SJCRH30 (cell line): ENCODE data around the gene NRTN. TPM values are rescaled to one million over a fixed set of nuclear protein-coding genes. Genes with fewer than 3 reads are reported as not detected.

ENCODE experiments used
- DNase-seq, 2 experiments: peaks; one replicate each; pipeline ENCODE4 v3.0.0-alpha.2; 2015 to 2020
- H3K27ac ChIP-seq: fragments of 250-450 bp; sonication (Bioruptor Pico); 2 replicates; pipeline ENCODE4 v1.5.1; 2020; ENCODE audit warnings: mild to moderate bottlenecking, moderate library complexity
- H3K27me3 ChIP-seq: fragments of 250-450 bp; sonication (Bioruptor Pico); 2 replicates; pipeline ENCODE4 v1.5.1; 2020; ENCODE audit warnings: mild to moderate bottlenecking, moderate library complexity
- H3K36me3 ChIP-seq: fragments of 250-450 bp; sonication (Bioruptor Pico); 2 replicates; pipeline ENCODE4 v1.5.1; 2020; ENCODE audit warnings: mild to moderate bottlenecking, moderate library complexity
- H3K4me1 ChIP-seq: fragments of 250-450 bp; sonication (Bioruptor Pico); 2 replicates; pipeline ENCODE4 v1.5.1; 2020; ENCODE audit warnings: mild to moderate bottlenecking, moderate library complexity
- H3K4me3 ChIP-seq: fragments of 250-450 bp; sonication (Bioruptor Pico); 2 replicates; pipeline ENCODE4 v1.5.1; 2020; ENCODE audit warnings: mild to moderate bottlenecking, moderate library complexity
- H3K9me3 ChIP-seq: fragments of 250-450 bp; sonication (Bioruptor Pico); replicated peaks from 2 replicates; pipeline ENCODE4 v1.5.1; 2020; ENCODE audit warnings: mild to moderate bottlenecking, moderate library complexity
- total RNA-seq: library from RNA; depleted of rRNA; stranded (reverse); fragments of >200 nt; shearing (Covaris generic); gene quantifications from 2 replicates; pipeline ENCODE4 v1.2.3, GENCODE V29; 2014

NRTN gene
- total RNA-seq, 1 experiment from 2014 or later = 21.5 TPM

DNA sequence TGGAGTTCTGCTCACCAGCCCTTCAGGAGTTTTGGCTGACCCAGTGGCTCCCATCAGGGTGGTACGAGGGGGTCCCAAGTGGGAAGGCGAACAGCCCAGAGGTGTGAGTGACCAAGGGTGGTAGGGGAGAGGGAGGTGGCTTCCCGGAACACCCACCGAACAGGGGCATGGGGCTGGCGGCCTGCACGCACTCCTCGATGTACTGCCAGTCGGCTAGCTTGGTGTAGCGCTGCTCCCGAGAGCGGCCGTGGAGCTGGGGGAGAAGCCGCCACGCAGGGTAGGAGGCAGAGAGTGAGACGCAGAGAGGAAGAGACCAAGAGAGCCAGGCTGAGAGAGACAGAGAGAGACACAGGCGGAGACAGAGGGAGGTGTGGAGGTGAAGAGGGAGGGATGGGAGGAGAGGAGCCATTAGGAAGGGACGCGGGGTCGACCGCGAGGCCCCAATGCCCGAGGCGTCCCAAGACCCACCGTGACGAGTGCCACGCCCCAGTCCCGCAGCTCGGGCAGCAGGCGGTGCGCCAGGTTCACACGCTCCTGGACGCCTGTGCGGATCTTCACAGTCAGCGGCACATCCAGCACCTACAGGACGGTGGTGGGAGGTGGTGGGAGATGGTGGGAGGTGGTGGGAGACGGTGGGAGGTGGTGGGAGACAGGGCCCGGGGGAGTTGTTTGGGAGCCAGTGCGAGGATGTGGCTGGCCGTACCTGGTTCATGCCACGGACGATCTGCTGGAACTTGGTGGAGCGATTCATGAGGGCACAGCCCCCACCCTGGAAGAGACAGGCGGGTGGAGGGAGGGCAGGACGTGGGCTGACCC, 18.1 kb upstream of the NRTN start:
- H3K9me3 ChIP-seq = no peaks in the 10 kb centered on the region
- DNase-seq = no peak
- H3K4me3 ChIP-seq = no peak overlapping the region
- no peaks in the 10 kb centered on the region for H3K4me1 ChIP-seq
- H3K36me3 ChIP-seq = peaks cover 40% of the 10 kb centered on the region
- no peaks in the 10 kb centered on the region for H3K27me3 ChIP-seq
- H3K27ac ChIP-seq = no peak overlapping the region

GRCh38 chr19:5787409-5788182, 17.3 kb upstream of the NRTN start:
- H3K36me3 ChIP-seq = peaks cover 40% of the 10 kb centered on the region
- H3K27me3 ChIP-seq = no peaks in the 10 kb centered on the region
- H3K4me1 ChIP-seq = no peaks in the 10 kb centered on the region
- H3K4me3 ChIP-seq = no peak overlapping the region
- H3K27ac ChIP-seq = no peak overlapping the region
- DNase-seq = no peak
- no peaks in the 10 kb centered on the region for H3K9me3 ChIP-seq

DNA sequence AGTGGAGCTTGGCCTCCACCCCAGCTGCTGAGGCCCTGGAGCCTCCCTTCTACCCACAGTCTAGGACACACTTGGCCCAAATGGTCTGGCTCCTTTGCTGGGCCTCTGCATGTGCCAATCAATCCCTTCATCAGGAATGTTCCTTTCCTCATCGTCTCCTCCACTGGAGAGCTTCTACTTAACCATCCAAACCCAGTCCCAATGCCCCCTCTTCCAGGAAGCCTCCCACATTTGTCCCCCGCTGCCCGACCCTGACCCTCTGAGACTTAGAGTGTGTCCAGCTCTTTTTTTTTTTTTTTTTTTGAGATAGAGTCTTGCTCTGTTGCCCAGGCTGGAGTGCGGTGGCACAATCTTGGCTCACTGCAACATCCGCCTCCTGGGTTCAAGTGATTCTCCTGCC, 16.4 kb upstream of the NRTN start:
- Histone ChIP-seq H3K36me3 (peaks cover 40% of the 10 kb centered on the region), H3K27ac (no peak overlapping the region), H3K9me3 (no peaks in the 10 kb centered on the region), H3K4me3 (no peak overlapping the region), H3K4me1 (no peaks in the 10 kb centered on the region), H3K27me3 (no peaks in the 10 kb centered on the region)
- no peak for DNase-seq

- Histone ChIP-seq H3K9me3 (no peaks in the 10 kb centered on the region), H3K27ac (no peak overlapping the region), H3K27me3 (no peaks in the 10 kb centered on the region), H3K36me3 (peaks cover 40% of the 10 kb centered on the region), H3K4me1 (no peaks in the 10 kb centered on the region), H3K4me3 (no peak overlapping the region)
- no peak for DNase-seq
These were observed 15.5 kb upstream of the NRTN start for GRCh38 chr19:5789351-5789761.

DNA sequence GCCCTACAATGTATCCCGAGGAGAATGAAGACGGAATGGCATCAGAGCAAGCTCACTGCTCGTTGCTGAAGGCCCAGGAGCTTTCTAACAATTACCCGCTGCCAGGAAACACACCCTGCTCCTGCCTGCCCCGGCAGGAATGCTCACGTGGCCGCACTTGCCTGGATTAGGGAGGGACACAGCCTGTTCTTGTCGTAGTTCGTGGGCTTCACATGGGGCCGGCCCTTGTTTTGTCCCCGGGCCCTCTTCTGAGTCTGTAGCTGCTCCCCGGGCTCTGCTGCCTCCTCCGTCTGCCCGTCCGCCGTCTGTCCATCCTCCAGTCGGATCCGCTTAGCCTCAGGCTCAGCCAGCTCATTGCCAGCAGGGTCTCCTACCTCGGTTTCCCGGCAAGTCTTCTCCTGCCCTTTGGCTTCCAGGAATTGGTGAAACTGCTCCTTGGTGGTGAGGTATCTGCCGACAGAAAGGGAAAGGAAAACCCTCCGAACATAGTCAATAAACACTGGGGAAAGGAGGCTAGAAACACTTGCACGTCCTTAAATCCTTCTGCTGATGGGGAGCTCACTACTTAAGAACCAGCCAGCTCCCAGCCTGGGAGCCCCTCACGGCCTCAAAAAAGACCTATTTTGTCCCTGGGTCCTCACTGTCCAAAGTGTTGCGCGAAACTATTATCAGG, 14.8 kb upstream of the NRTN start:
- H3K4me3 ChIP-seq = peak overlapping the region; percentile 81
- peaks cover 38% of the 10 kb centered on the region for H3K36me3 ChIP-seq
- no peaks in the 10 kb centered on the region for H3K27me3 ChIP-seq
- no peak for DNase-seq
- no peaks in the 10 kb centered on the region for H3K9me3 ChIP-seq
- H3K4me1 ChIP-seq = no peaks in the 10 kb centered on the region
- H3K27ac ChIP-seq = no peak overlapping the region; the same call in 1 of the 2 replicates

- H3K27me3 ChIP-seq = no peaks in the 10 kb centered on the region
- H3K4me1 ChIP-seq = no peaks in the 10 kb centered on the region
- peak within 1 kb of the TSS; percentile 81 for H3K4me3 ChIP-seq
- no peaks in the 10 kb centered on the region for H3K9me3 ChIP-seq
- peak within 1 kb of the TSS; percentile 94 for H3K27ac ChIP-seq
- peaks cover 29% of the 10 kb centered on the region for H3K36me3 ChIP-seq
- peak; percentile 97 for DNase-seq
These were observed 14.0 kb upstream of the NRTN start, which contains the start of gene DUS3L for GRCh38 chr19:5790559-5791520. TSS of gene DUS3L (minus strand) at chr19:5791163. CDS start at chr19:5791141, 22 bp downstream.

- H3K4me3 ChIP-seq = no peak overlapping the region
- no peaks in the 10 kb centered on the region for H3K9me3 ChIP-seq
- no peaks in the 10 kb centered on the region for H3K27me3 ChIP-seq
- H3K27ac ChIP-seq = no peak overlapping the region
- peaks cover 18% of the 10 kb centered on the region for H3K36me3 ChIP-seq
- no peaks in the 10 kb centered on the region for H3K4me1 ChIP-seq
- no peak for DNase-seq
These were observed 12.6 kb upstream of the NRTN start for GRCh38 chr19:5792224-5792623.

DNA sequence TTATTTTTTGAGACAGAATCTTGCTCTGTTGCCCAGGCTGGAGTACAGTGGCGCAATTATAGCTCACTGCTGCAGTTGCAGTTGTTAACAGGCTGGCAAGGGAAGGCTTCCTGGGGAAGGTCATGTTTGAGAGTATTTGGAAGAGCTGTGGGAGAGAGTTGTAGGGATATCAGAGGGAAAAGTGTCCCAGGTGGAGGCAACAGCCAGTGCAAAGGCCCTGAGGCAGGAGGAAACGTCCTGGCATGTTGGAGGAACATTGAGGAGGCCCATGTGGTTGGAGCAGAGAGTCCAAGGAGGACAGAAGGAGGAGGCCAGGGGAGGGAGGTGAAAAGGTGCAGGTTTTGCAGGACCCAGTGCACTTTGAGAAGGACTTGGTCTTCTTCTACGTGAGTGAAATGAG, 11.7 kb upstream of the NRTN start:
- Histone ChIP-seq H3K36me3 (peaks cover 9% of the 10 kb centered on the region), H3K27ac (no peak overlapping the region), H3K4me1 (no peaks in the 10 kb centered on the region), H3K9me3 (no peaks in the 10 kb centered on the region), H3K4me3 (no peak overlapping the region), H3K27me3 (no peaks in the 10 kb centered on the region)
- DNase-seq = no peak

GRCh38 chr19:5795382-5795919, 9.4 kb upstream of the NRTN start:
- Histone ChIP-seq H3K27me3 (no peaks in the 10 kb centered on the region), H3K27ac (no peak overlapping the region), H3K36me3 (no peaks in the 10 kb centered on the region), H3K9me3 (no peaks in the 10 kb centered on the region), H3K4me3 (no peak overlapping the region), H3K4me1 (peaks cover 19% of the 10 kb centered on the region)
- no peak for DNase-seq

DNA sequence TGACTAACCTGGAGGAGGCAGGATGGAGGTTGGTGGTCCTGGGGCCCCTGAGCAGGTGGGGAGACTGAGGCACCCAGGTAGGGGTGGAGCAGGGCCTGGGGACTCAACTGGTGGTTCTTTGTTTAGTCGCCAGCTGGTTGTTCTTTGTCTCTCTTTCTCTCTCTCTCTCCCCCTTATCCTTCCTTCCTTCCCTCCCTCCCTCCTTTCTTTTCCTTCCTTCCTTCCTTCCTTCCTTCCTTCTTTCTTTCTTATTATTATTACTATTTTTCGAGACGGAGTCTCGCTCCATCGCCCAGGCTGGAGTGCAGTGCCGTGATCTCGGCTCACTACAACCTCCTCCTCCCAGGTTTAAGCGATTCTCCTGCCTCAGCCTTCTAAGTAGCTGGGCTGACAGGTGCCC, 6.6 kb upstream of the NRTN start:
- Histone ChIP-seq H3K4me1 (peaks cover 26% of the 10 kb centered on the region), H3K27me3 (no peaks in the 10 kb centered on the region), H3K9me3 (no peaks in the 10 kb centered on the region), H3K36me3 (no peaks in the 10 kb centered on the region), H3K27ac (no peak overlapping the region), H3K4me3 (no peak overlapping the region)
- DNase-seq = no peak

- H3K4me1 ChIP-seq = peaks cover 34% of the 10 kb centered on the region
- no peaks in the 10 kb centered on the region for H3K27me3 ChIP-seq
- H3K4me3 ChIP-seq = no peak overlapping the region
- peak; percentile 73 to 78 for DNase-seq
- H3K27ac ChIP-seq = no peak overlapping the region
- H3K36me3 ChIP-seq = no peaks in the 10 kb centered on the region
- no peaks in the 10 kb centered on the region for H3K9me3 ChIP-seq
These were observed 5.3 kb upstream of the NRTN start for GRCh38 chr19:5799247-5800241.

GRCh38 chr19:5800361-5801270, 4.3 kb upstream of the NRTN start:
- Histone ChIP-seq H3K27me3 (no peaks in the 10 kb centered on the region), H3K9me3 (no peaks in the 10 kb centered on the region), H3K4me3 (no peak overlapping the region), H3K27ac (no peak overlapping the region), H3K36me3 (no peaks in the 10 kb centered on the region), H3K4me1 (peaks cover 35% of the 10 kb centered on the region)
- peak in 1 of 2 experiments; percentile 42 for DNase-seq
